Hepatocyte (in vitro differentiated cells): Measurements from ENCODE around the gene TELO2. TPM values are rescaled to one million over a fixed set of nuclear protein-coding genes. Genes with fewer than 3 reads are reported as not detected.

Source experiments
- DNase-seq: peaks from one replicate; pipeline ENCODE4 v3.0.0-alpha.2; 2016; ENCODE audit warnings: low spot score
- H2AFZ ChIP-seq: fragments of 200-600 bp; sonication (generic); 2 replicates; pipeline ENCODE4 v1.6.0; 2016; ENCODE audit warnings: antibody characterized with exemption, mild to moderate bottlenecking
- H3K27ac ChIP-seq: fragments of 200-600 bp; sonication (generic); 2 replicates; pipeline ENCODE4 v1.5.1; 2016; ENCODE audit warnings: mild to moderate bottlenecking
- H3K27me3 ChIP-seq: fragments of 200-600 bp; sonication (generic); 2 replicates; pipeline ENCODE4 v1.6.1; 2016
- H3K36me3 ChIP-seq: fragments of 200-600 bp; sonication (generic); replicated peaks from 2 replicates; pipeline ENCODE4 v1.5.1; 2016; ENCODE audit warnings: low read depth; ENCODE audit not compliant: insufficient read depth
- H3K4me1 ChIP-seq: fragments of 200-600 bp; sonication (generic); 2 replicates; pipeline ENCODE4 v1.5.1; 2016; ENCODE audit warnings: mild to moderate bottlenecking, moderate library complexity; ENCODE audit not compliant: insufficient read depth
- H3K4me2 ChIP-seq: fragments of 200-600 bp; sonication (generic); 2 replicates; pipeline ENCODE4 v1.6.0; 2016
- H3K4me3 ChIP-seq: fragments of 200-600 bp; sonication (generic); 2 replicates; pipeline ENCODE4 v1.5.1; 2016; ENCODE audit warnings: mild to moderate bottlenecking
- H3K79me2 ChIP-seq: fragments of 200-600 bp; sonication (generic); 2 replicates; pipeline ENCODE4 v1.6.0; 2017; ENCODE audit warnings: mild to moderate bottlenecking
- H3K9me2 ChIP-seq: fragments of 200-600 bp; sonication (generic); replicated peaks from 2 replicates; pipeline ENCODE4 v1.6.0; 2017; ENCODE audit warnings: mild to moderate bottlenecking; ENCODE audit not compliant: insufficient read depth
- H3K9me3 ChIP-seq: fragments of 200-600 bp; sonication (generic); 2 replicates; pipeline ENCODE4 v1.5.1; 2016; ENCODE audit warnings: low read depth, mild to moderate bottlenecking
- H4K20me1 ChIP-seq: fragments of 200-600 bp; sonication (generic); 2 replicates; pipeline ENCODE4 v1.6.0; 2016; ENCODE audit warnings: mild to moderate bottlenecking; ENCODE audit not compliant: insufficient read depth, poor library complexity, severe bottlenecking
- EZH2 ChIP-seq: fragments of 200-600 bp; sonication (generic); IDR thresholded peaks from 2 replicates; pipeline ENCODE4 v1.6.1; 2016; ENCODE audit warnings: antibody characterized with exemption, mild to moderate bottlenecking, borderline replicate concordance
- EZH2phosphoT487 ChIP-seq: fragments of 200-600 bp; sonication (generic); IDR thresholded peaks from one replicate; pipeline ENCODE4 v1.6.1; 2018; ENCODE audit warnings: antibody characterized with exemption, mild to moderate bottlenecking, low read depth, moderate library complexity; ENCODE audit not compliant: unreplicated experiment, severe bottlenecking
- WGBS: methylation state at CpG from one replicate; pipeline ENCODE4 v1.1.6; 2016; ENCODE audit warnings: low lambda C conversion rate; ENCODE audit errors: missing lambda C conversion rate; 5-methylcytosine and 5-hydroxymethylcytosine counted together
- polyA plus RNA-seq: library from polyadenylated mRNA; unstranded; fragments of >200 nt; fragmentation: Nextera tagmentation; extraction: Ambion mirVana; gene quantifications from 2 replicates; pipeline ENCODE4 v1.2.1, GENCODE V29; 2016
- total RNA-seq: library from RNA; depleted of rRNA; stranded (reverse); fragments of >200 nt; gene quantifications from 2 replicates; pipeline ENCODE4 v1.2.3, GENCODE V29; 2014
- TF ChIP-seq, protein P1 (sequence below): fragments of 200-600 bp; sonication (generic); IDR thresholded peaks from 2 replicates; pipeline ENCODE4 v1.5.1; 2016; ENCODE audit warnings: antibody characterized with exemption, mild to moderate bottlenecking; ENCODE audit not compliant: poor library complexity

Gene TELO2
- total and polyA plus RNA-seq, 2 experiments from 2014 or later = 22.8 to 50.9 TPM

DNA sequence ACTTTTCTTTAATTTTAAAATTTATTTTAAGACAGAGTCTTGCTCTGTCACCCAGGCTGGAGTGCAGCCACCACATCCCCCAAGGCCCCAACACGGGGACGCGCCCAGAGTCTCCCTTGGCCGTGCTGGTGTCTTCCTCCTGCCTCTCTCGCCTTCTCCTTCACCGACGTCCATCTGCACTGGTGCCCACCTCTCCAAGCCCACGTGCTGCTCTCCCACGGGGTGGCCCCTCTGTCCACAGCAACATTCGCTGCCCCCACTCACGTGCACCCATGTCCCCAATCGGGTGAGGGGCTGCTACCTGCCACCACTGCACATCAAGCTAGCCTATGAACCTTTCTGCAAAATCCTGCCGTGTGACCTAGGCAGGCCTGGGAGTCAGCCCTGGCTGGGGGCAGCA is 43.4 kb downstream of the TELO2 start:
- Histone ChIP-seq H3K27me3 (no peaks in the 10 kb centered on the region), H4K20me1 (no peaks in the 10 kb centered on the region), H3K27ac (no peak overlapping the region), H3K79me2 (peaks cover 8% of the 10 kb centered on the region), H3K9me3 (no peaks in the 10 kb centered on the region), H3K4me1 (peaks cover 32% of the 10 kb centered on the region), H3K36me3 (no peaks in the 10 kb centered on the region), H3K4me2 (no peak overlapping the region), H3K9me2 (no peaks in the 10 kb centered on the region), H3K4me3 (no peak overlapping the region), H2AFZ (no peak overlapping the region)
- TF ChIP-seq, protein P1, sequence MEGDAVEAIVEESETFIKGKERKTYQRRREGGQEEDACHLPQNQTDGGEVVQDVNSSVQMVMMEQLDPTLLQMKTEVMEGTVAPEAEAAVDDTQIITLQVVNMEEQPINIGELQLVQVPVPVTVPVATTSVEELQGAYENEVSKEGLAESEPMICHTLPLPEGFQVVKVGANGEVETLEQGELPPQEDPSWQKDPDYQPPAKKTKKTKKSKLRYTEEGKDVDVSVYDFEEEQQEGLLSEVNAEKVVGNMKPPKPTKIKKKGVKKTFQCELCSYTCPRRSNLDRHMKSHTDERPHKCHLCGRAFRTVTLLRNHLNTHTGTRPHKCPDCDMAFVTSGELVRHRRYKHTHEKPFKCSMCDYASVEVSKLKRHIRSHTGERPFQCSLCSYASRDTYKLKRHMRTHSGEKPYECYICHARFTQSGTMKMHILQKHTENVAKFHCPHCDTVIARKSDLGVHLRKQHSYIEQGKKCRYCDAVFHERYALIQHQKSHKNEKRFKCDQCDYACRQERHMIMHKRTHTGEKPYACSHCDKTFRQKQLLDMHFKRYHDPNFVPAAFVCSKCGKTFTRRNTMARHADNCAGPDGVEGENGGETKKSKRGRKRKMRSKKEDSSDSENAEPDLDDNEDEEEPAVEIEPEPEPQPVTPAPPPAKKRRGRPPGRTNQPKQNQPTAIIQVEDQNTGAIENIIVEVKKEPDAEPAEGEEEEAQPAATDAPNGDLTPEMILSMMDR = no peak
- TF ChIP-seq EZH2phosphoT487 (no peak), EZH2 (no peak)
- DNase-seq = no peak
- WGBS = 95% methylated on average over 13 of the region's 13 CpGs

DNA sequence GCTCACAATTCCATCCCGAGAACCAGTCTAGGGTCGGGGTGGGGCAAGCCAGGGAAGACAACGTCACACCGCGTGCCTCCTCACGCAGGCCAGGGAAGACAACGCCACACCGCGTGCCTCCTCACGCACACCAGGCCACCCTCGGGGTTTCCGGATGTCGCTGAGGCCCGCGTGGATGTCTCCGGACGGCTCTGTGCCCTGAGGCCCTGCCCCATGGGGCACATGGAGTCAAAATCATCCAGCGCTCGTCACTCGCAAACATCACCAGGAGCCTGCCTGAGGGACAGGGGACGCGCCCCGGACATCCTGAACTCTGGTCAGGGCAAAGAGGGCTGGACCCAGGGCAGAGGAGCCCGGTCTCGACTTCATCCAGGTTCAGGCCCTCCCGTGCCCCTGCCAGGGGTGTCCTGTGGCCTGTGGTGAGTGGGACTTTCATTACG is 44.0 kb downstream of the TELO2 start:
- no peak overlapping the region for H3K27ac ChIP-seq
- no peak for DNase-seq
- no peaks in the 10 kb centered on the region for H4K20me1 ChIP-seq
- TF ChIP-seq EZH2 (no peak), EZH2phosphoT487 (no peak)
- TF ChIP-seq, protein P1 = no peak
- no peaks in the 10 kb centered on the region for H3K36me3 ChIP-seq
- H3K4me2 ChIP-seq = no peak overlapping the region
- H3K9me3 ChIP-seq = no peaks in the 10 kb centered on the region
- WGBS = 97% methylated on average over 27 of the region's 27 CpGs
- H3K4me1 ChIP-seq = peaks cover 28% of the 10 kb centered on the region
- no peak overlapping the region for H2AFZ ChIP-seq
- no peaks in the 10 kb centered on the region for H3K9me2 ChIP-seq
- no peaks in the 10 kb centered on the region for H3K27me3 ChIP-seq
- H3K4me3 ChIP-seq = no peak overlapping the region
- H3K79me2 ChIP-seq = peaks cover 8% of the 10 kb centered on the region

DNA sequence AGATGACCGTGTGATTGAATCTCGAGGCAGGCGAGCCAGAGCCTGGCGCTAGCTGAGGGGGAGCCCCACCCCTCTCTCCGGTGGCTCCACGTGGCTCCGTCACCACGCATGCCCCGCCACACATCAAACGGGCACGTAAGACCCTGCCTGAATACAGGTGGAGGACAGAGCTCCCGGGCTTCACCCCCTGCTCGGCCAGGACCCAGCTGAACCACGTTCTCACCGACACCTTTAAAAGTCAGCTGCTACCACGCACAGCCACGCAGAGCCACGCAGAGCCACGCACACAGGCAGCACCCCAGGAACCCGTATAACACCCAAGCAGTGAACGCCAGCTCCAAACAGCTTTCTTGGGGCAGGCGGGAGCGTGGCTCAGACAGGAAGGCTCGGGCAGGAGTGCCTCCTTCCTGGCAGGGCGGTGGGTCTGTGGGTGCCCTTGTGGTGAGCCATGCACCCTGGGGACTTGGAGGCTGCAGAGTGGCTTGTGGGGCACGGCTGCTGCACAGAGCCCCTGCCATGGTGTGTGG is 44.7 kb downstream of the TELO2 start:
- H3K9me3 ChIP-seq = no peaks in the 10 kb centered on the region
- peaks cover 22% of the 10 kb centered on the region for H3K4me1 ChIP-seq
- no peak for DNase-seq
- H4K20me1 ChIP-seq = no peaks in the 10 kb centered on the region
- H3K27ac ChIP-seq = no peak overlapping the region
- H3K9me2 ChIP-seq = no peaks in the 10 kb centered on the region
- H3K36me3 ChIP-seq = no peaks in the 10 kb centered on the region
- peaks cover 8% of the 10 kb centered on the region for H3K79me2 ChIP-seq
- no peak overlapping the region for H2AFZ ChIP-seq
- no peak overlapping the region for H3K4me2 ChIP-seq
- TF ChIP-seq, protein P1 = no peak
- TF ChIP-seq EZH2phosphoT487 (no peak), EZH2 (no peak)
- no peaks in the 10 kb centered on the region for H3K27me3 ChIP-seq
- no peak overlapping the region for H3K4me3 ChIP-seq
- 97% methylated on average over 26 of the region's 26 CpGs for whole genome bisulfite sequencing
